PC-3 (cell line): ENCODE results near the gene ELP5. TPM values are rescaled to one million over a fixed set of nuclear protein-coding genes. Genes with fewer than 3 reads are reported as not detected.

Experiments used
- ATAC-seq: fragments of 200-7000 bp; cut with Tn5 transposase; 2 replicates; pipeline ENCODE4 v1.9.1; 2020; ENCODE audit warnings: mild to moderate bottlenecking, moderate library complexity
- BruUV-seq: library from RNA; stranded (reverse); fragments of 400-500 nt; replicated peaks from 2 replicates; lab custom pipeline; 2021; lab: Mats Ljungman, UMichigan
- CTCF ChIA-PET: fragments of 300-600 bp; sonication (Branson Sonifier 250); formaldehyde crosslinking; loops from one replicate; lab custom pipeline; 2022; ENCODE audit warnings: antibody characterized with exemption; lab: Charles Lee
- POLR2A ChIA-PET: fragments of 300-600 bp; sonication (Branson Sonifier 250); formaldehyde crosslinking; loops from one replicate; lab custom pipeline; 2022; ENCODE audit warnings: antibody characterized with exemption; ENCODE audit not compliant: unreplicated experiment; lab: Charles Lee
- DNase-seq: peaks from one replicate; pipeline ENCODE4 v3.0.0-alpha.2; 2015
- H2AFZ ChIP-seq: fragments of 300-600 bp; sonication (generic); 2 replicates; pipeline ENCODE4 v1.6.0; 2016; ENCODE audit warnings: antibody characterized with exemption, low read length
- H3F3A ChIP-seq: fragments of 300-600 bp; sonication (generic); one replicate; pipeline ENCODE4 v1.6.0; 2017; ENCODE audit warnings: antibody characterized with exemption, low read length, control low read depth, mild to moderate bottlenecking; ENCODE audit not compliant: unreplicated experiment
- H3K27ac ChIP-seq: fragments of 300-600 bp; sonication (generic); 2 replicates; pipeline ENCODE4 v1.5.1; 2016; ENCODE audit warnings: mild to moderate bottlenecking, low read length
- H3K27me3 ChIP-seq: fragments of 300-600 bp; sonication (generic); 2 replicates; pipeline ENCODE4 v1.6.1; 2016; ENCODE audit warnings: low read length, mixed read lengths
- H3K36me3 ChIP-seq: fragments of 300-600 bp; sonication (generic); 2 replicates; pipeline ENCODE4 v1.6.1; 2016; ENCODE audit warnings: low read depth, mixed run types, low read length, mixed read lengths
- H3K4me1 ChIP-seq: fragments of 300-600 bp; sonication (generic); 2 replicates; pipeline ENCODE4 v1.5.1; 2016; ENCODE audit warnings: low read length; ENCODE audit not compliant: insufficient read depth
- H3K4me2 ChIP-seq: fragments of 300-600 bp; sonication (generic); 2 replicates; pipeline ENCODE4 v1.6.0; 2016; ENCODE audit warnings: low read length
- H3K4me3 ChIP-seq: fragments of 300-600 bp; sonication (generic); 2 replicates; pipeline ENCODE4 v1.5.1; 2016; ENCODE audit warnings: mild to moderate bottlenecking, low read length, mixed read lengths
- H3K79me2 ChIP-seq: fragments of 300-600 bp; sonication (generic); 2 replicates; pipeline ENCODE4 v1.6.1; 2017; ENCODE audit warnings: low read length, mixed read lengths
- H3K9ac ChIP-seq: fragments of 300-600 bp; sonication (generic); 2 replicates; pipeline ENCODE4 v1.6.0; 2016; ENCODE audit warnings: mild to moderate bottlenecking, low read length
- H3K9me2 ChIP-seq: fragments of 300-600 bp; sonication (generic); replicated peaks from 2 replicates; pipeline ENCODE4 v1.6.1; 2016; ENCODE audit warnings: mixed run types, low read length, mixed read lengths
- H3K9me3 ChIP-seq: fragments of 300-600 bp; sonication (generic); 2 replicates; pipeline ENCODE4 v1.6.1; 2016; ENCODE audit warnings: low read length, mixed read lengths
- H4K20me1 ChIP-seq: fragments of 300-600 bp; sonication (generic); 2 replicates; pipeline ENCODE4 v1.6.1; 2016; ENCODE audit warnings: low read length, mixed read lengths
- EZH2 ChIP-seq: fragments of 300-600 bp; sonication (generic); IDR thresholded peaks from one replicate; pipeline ENCODE4 v1.6.1; 2017; ENCODE audit warnings: antibody characterized with exemption, mild to moderate bottlenecking, low read length; ENCODE audit not compliant: unreplicated experiment
- EZH2phosphoT487 ChIP-seq: fragments of 300-600 bp; sonication (generic); IDR thresholded peaks from 2 replicates; pipeline ENCODE4 v1.6.1; 2018; ENCODE audit warnings: mild to moderate bottlenecking, antibody characterized with exemption, low read length, borderline replicate concordance
- intact Hi-C: fragments of 100-400 bp; cut with micrococcal nuclease; formaldehyde crosslinking; loops from 2 replicates; pipeline ENCODE4 v1.9.0; 2023
- total RNA-seq: library from RNA; depleted of rRNA; stranded (reverse); fragments of >200 nt; gene quantifications from 2 replicates; pipeline ENCODE4 v1.2.3, GENCODE V29; 2014
- TF ChIP-seq, protein P1 (sequence below): fragments of 300-600 bp; sonication (generic); conservative IDR thresholded peaks from 2 replicates; pipeline ENCODE4 v1.5.1; 2017; ENCODE audit warnings: antibody characterized with exemption, low read depth, mild to moderate bottlenecking, low read length

Gene ELP5
- total RNA-seq, 1 experiment from 2014 or later = 67.5 TPM

- Histone ChIP-seq H3K27ac (peak within 1 kb of the TSS; percentile 96), H3K9me2 (no peaks in the 10 kb centered on the region), H3K4me3 (peak within 1 kb of the TSS; percentile 92), H3F3A (no peaks in the 10 kb centered on the region), H3K27me3 (no peaks in the 10 kb centered on the region), H3K79me2 (peaks cover 76% of the 10 kb centered on the region), H4K20me1 (0 out of 2 replicates have a peak, but pooled peaks cover 5% of the 10 kb centered on the region), H3K36me3 (peaks cover 3% of the 10 kb centered on the region; the same call in 1 of the 2 replicates), H3K9me3 (no peaks in the 10 kb centered on the region), H3K4me2 (peak within 1 kb of the TSS; percentile 95), H3K4me1 (peaks cover 21% of the 10 kb centered on the region), H2AFZ (peak within 1 kb of the TSS; percentile 79), H3K9ac (peak within 1 kb of the TSS; percentile 96)
- CTCF ChIA-PET = no interaction called here
- TF ChIP-seq, protein P1, sequence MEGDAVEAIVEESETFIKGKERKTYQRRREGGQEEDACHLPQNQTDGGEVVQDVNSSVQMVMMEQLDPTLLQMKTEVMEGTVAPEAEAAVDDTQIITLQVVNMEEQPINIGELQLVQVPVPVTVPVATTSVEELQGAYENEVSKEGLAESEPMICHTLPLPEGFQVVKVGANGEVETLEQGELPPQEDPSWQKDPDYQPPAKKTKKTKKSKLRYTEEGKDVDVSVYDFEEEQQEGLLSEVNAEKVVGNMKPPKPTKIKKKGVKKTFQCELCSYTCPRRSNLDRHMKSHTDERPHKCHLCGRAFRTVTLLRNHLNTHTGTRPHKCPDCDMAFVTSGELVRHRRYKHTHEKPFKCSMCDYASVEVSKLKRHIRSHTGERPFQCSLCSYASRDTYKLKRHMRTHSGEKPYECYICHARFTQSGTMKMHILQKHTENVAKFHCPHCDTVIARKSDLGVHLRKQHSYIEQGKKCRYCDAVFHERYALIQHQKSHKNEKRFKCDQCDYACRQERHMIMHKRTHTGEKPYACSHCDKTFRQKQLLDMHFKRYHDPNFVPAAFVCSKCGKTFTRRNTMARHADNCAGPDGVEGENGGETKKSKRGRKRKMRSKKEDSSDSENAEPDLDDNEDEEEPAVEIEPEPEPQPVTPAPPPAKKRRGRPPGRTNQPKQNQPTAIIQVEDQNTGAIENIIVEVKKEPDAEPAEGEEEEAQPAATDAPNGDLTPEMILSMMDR = no peak
- TF ChIP-seq EZH2 = no peak
- TF ChIP-seq EZH2phosphoT487 = no peak
- ATAC-seq (peak; percentile 92), DNase-seq (peak; percentile 98)
- BruUV-seq = no TSS peak
- POLR2A ChIA-PET = no interaction called here
- intact Hi-C loops = loop anchor here (1.0 to 2.0 kb wide), 2 partner anchors 11 to 29 kb away; partner anchors contain the start of genes CLDN7 and SLC2A4
Observed at GRCh38 chr17:7251661-7252175, 297 bp upstream of the ELP5 start, which contains the start of gene CTDNEP1. TSS of gene CTDNEP1 (minus strand) at chr17:7251734. CDS start at chr17:7251296, 438 bp downstream.

DNA sequence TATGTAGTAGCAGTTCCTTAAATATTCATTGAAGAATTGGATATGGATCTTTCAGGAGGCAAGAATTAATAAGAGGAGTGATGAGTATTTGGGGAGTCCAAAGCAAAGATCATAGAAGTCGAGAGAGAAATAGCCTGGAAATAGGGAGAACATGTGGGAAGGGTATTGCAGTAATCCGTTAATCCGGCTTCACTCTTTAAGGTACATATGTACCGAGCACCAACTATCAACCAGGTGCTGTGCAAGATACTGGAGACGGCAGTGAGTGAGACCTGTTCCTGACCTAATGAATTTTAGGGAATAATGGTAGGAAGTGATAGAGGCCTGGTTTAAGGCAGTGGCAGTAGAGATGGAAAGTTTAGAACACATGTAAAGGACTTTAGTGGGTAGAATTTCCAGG, 1.1 kb downstream of the ELP5 start:
- peaks cover 3% of the 10 kb centered on the region; the same call in 1 of the 2 replicates for H3K36me3 ChIP-seq
- ChIA-PET CTCF (no interaction called here), POLR2A (no interaction called here)
- peaks cover 62% of the 10 kb centered on the region for H3K79me2 ChIP-seq
- no TSS peak for BruUV-seq
- intact Hi-C loops = loop anchor here (2.0 kb wide), 1 partner anchor 28 kb away; the partner anchor contains the start of gene SLC2A4
- H2AFZ ChIP-seq = no peak overlapping the region
- H3K4me2 ChIP-seq = peak overlapping the region; percentile 95
- peak overlapping the region; percentile 96; the same call in 1 of the 2 replicates for H3K27ac ChIP-seq
- H3K9ac ChIP-seq = peak overlapping the region; percentile 96
- no peaks in the 10 kb centered on the region for H3K9me3 ChIP-seq
- DNase-seq (no peak), ATAC-seq (no peak)
- TF ChIP-seq EZH2 (no peak), EZH2phosphoT487 (no peak)
- TF ChIP-seq, protein P1 = no peak
- H3K4me3 ChIP-seq = peak overlapping the region; percentile 92
- H3K9me2 ChIP-seq = no peaks in the 10 kb centered on the region
- H3K27me3 ChIP-seq = no peaks in the 10 kb centered on the region
- H3K4me1 ChIP-seq = peaks cover 21% of the 10 kb centered on the region
- 0 out of 2 replicates have a peak, but pooled peaks cover 5% of the 10 kb centered on the region for H4K20me1 ChIP-seq
- H3F3A ChIP-seq = no peaks in the 10 kb centered on the region

DNA sequence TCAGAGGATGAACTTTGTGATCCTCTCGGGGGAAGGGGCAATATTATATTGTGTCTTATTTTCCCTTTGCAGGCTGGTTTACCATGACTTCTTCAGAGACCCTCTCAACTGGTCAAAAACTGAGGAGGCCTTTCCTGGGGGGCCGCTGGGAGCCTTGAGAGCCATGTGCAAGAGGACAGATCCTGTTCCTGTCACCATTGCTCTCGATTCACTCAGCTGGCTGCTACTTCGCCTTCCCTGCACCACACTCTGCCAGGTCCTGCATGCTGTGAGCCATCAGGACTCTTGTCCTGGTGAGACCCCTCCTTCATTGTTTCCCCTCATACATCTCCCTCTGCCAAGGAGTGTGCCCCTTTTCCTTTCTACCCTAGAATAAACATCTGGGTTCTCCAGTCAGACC, 2.5 kb downstream of the ELP5 start:
- ChIA-PET POLR2A (no interaction called here), CTCF (no interaction called here)
- Histone ChIP-seq H3K9ac (no peak overlapping the region), H3K4me3 (0 out of 2 replicates have a peak overlapping the region, but pooled peaks have one; percentile 92), H3K9me2 (no peaks in the 10 kb centered on the region), H3K9me3 (no peaks in the 10 kb centered on the region), H3K27me3 (no peaks in the 10 kb centered on the region), H3K27ac (no peak overlapping the region), H3K79me2 (peaks cover 60% of the 10 kb centered on the region), H3F3A (no peaks in the 10 kb centered on the region), H3K4me2 (peak overlapping the region; percentile 95; the same call in 1 of the 2 replicates), H4K20me1 (0 out of 2 replicates have a peak, but pooled peaks cover 2% of the 10 kb centered on the region), H2AFZ (no peak overlapping the region), H3K36me3 (peaks cover 6% of the 10 kb centered on the region; the same call in 1 of the 2 replicates), H3K4me1 (peaks cover 27% of the 10 kb centered on the region)
- intact Hi-C loops = no loop called here
- no TSS peak for BruUV-seq
- no peak for ATAC-seq
- TF ChIP-seq EZH2phosphoT487 = no peak
- TF ChIP-seq, protein P1 = no peak
- no peak for TF ChIP-seq EZH2
- DNase-seq = no peak
